Activated gamma-delta T cell (primary cell): ENCODE results near the gene GPR162.
"Not testable (repeated sequence)": the region's sequence is repeated elsewhere in the genome, so short reads cannot be mapped to it uniquely, and the experiment has no call there.

ENCODE experiments used
- DNase-seq: peaks from one replicate; lab custom pipeline; 2025; lab: John Stamatoyannopoulos, UW

The GPR162 gene

DNA sequence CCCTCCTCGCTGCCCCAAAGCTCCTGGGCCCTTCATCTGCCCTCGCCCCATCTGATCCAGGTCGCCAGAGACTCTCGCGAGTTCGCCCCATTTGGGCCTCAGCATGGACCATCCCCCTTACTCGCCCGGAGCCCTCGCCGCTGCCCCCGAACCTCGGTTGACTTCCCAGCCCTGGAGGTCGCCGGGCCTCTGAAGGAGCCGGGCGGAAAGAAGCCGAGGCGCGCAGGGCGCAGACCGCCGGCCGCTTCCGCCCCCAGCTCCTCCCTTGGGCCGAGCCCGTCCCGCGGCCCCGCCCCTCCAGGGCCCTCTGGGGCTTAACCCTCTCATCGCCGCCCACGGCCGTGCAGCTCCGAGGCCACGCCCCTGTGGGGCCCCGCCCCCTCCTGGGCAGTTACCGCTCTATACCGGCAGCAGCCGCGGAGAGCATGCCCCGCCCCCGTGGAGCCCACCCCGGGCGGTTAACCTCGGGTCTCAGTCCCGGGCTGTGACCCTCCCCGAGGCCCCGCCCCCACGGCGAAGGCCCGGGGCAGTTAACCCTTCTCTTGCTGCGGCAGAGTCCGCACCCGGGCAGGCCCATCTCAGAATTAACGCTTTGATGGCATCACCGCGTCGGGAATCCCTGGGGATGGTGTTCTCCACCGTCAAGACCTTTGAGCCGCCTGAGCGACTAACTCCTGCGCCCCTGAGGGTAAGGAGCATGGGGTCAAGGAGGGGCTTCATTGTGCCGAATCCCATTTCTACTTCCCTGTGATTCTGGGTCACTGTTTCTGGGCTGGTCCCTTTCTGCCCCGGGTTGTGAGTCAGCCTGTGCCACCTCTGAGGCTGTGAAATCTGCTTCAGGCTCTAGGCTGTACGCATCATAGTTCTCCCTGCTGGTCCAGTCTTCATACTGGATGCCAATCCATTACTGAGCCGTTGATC, 51.7 kb downstream of the GPR162 start, which contains the start of gene SPSB2:
SPSB2 (minus strand) TSS at position 210 of the 921 bp plus-strand sequence. CDS start 402 bp downstream, outside the sequence.
- DNase-seq, result peak; percentile 98

- DNase-seq, result not testable (repeated sequence)
Measured at GRCh38 chr12:6874015-6874368, 52.4 kb downstream of the GPR162 start.
